ENCODE data around the gene PBX4.
"Not testable (repeated sequence)": the region's sequence is repeated elsewhere in the genome, so short reads cannot be mapped to it uniquely, and the experiment has no call there.

Gene PBX4, protein sequence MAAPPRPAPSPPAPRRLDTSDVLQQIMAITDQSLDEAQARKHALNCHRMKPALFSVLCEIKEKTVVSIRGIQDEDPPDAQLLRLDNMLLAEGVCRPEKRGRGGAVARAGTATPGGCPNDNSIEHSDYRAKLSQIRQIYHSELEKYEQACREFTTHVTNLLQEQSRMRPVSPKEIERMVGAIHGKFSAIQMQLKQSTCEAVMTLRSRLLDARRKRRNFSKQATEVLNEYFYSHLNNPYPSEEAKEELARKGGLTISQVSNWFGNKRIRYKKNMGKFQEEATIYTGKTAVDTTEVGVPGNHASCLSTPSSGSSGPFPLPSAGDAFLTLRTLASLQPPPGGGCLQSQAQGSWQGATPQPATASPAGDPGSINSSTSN

DNA sequence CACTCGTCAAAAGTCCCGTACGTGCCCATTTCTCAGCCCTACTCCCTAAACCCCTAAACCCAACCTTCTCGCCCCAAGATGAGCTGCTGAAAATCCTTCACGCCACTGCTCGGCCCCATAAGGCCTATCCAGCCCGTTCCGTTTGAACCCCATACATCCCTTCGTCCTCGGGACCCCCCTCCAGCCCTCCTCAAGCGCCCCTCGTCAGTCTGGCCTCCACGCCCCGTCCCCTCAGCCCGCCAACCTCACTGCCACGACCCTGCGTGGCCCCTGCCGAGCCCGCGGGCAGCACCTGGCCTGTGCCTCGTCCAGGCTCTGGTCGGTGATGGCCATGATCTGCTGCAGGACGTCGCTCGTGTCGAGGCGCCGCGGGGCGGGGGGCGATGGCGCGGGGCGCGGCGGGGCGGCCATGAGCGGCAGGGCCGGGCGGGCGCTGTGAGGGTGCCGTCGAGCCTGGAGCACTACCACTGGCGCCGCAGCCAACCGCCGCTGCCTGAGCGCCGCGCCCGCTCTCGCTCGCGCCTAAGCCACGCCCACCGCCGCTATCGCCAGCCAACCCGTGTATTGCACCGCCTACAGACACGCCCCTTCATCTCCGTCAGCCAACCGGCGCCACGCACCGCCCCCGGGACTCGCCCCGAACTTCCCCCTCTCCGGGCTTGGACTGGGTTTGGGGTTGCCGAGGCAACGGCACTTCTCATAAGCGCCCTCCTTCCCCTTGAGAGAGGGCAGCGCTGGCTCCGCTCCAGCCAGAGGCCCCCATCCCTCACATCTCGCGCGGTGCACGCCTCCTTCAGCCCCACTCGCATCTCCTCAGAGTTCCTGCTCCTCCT is at the start of gene PBX4:
Gene PBX4, minus strand, starts transcription at position 469 of the 833 bp plus-strand sequence. Its CDS starts 58 bp downstream, at position 411.
- Histone ChIP-seq H3K9ac (ENCODE audit: low read length) (peak within 1 kb of the TSS; percentile 60), H3F3A (ENCODE audit: insufficient read depth) (no peaks in the 10 kb centered on the region), H3K4me3 (ENCODE audit: insufficient read depth, low read length, poor library complexity, severe bottlenecking) (peak within 1 kb of the TSS; percentile 64), H2AFZ (ENCODE audit: low read depth, low read length, severe bottlenecking) (peak within 1 kb of the TSS; percentile 79), H3K79me2 (ENCODE audit: insufficient read depth, low read length) (no peaks in the 10 kb centered on the region), H3K27me3 (ENCODE audit: low read length) (no peaks in the 10 kb centered on the region), H3K9me3 (ENCODE audit: insufficient read depth, low read length) (no peaks in the 10 kb centered on the region), H3K4me2 (ENCODE audit: low read depth, low read length, poor library complexity, severe bottlenecking) (peak within 1 kb of the TSS; percentile 69), H3K36me3 (ENCODE audit: low read length) (no peaks in the 10 kb centered on the region), H4K20me1 (ENCODE audit: low read depth, low read length) (no peaks in the 10 kb centered on the region), H3K27ac (ENCODE audit: low read depth, low read length) (no peak within 1 kb of the TSS), H3K9me2 (replicated peaks; ENCODE audit: insufficient read depth, low read length) (no peaks in the 10 kb centered on the region)
- TF ChIP-seq, protein P1, sequence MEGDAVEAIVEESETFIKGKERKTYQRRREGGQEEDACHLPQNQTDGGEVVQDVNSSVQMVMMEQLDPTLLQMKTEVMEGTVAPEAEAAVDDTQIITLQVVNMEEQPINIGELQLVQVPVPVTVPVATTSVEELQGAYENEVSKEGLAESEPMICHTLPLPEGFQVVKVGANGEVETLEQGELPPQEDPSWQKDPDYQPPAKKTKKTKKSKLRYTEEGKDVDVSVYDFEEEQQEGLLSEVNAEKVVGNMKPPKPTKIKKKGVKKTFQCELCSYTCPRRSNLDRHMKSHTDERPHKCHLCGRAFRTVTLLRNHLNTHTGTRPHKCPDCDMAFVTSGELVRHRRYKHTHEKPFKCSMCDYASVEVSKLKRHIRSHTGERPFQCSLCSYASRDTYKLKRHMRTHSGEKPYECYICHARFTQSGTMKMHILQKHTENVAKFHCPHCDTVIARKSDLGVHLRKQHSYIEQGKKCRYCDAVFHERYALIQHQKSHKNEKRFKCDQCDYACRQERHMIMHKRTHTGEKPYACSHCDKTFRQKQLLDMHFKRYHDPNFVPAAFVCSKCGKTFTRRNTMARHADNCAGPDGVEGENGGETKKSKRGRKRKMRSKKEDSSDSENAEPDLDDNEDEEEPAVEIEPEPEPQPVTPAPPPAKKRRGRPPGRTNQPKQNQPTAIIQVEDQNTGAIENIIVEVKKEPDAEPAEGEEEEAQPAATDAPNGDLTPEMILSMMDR (IDR thresholded peaks at IDR 0.05; ENCODE audit: insufficient read depth, low read length, poor library complexity, severe bottlenecking): no peak
- no peak for TF ChIP-seq EZH2phosphoT487 (conservative IDR thresholded peaks at IDR 0.05; ENCODE audit: low read length)

- H3K4me2 ChIP-seq (ENCODE audit: low read depth, low read length, poor library complexity, severe bottlenecking): peak overlapping the region; percentile 40
- peaks cover 40% of the 10 kb centered on the region for H3F3A ChIP-seq (ENCODE audit: insufficient read depth)
- peaks cover 43% of the 10 kb centered on the region for H3K79me2 ChIP-seq (ENCODE audit: insufficient read depth, low read length)
- H3K4me3 ChIP-seq (ENCODE audit: insufficient read depth, low read length, poor library complexity, severe bottlenecking); H3K27me3 ChIP-seq (ENCODE audit: low read length); H4K20me1 ChIP-seq (ENCODE audit: low read depth, low read length); H2AFZ ChIP-seq (ENCODE audit: low read depth, low read length, severe bottlenecking); H3K36me3 ChIP-seq (ENCODE audit: low read length); H3K9ac ChIP-seq (ENCODE audit: low read length); H3K9me3 ChIP-seq (ENCODE audit: insufficient read depth, low read length); H3K9me2 ChIP-seq (replicated peaks; ENCODE audit: insufficient read depth, low read length): not testable (repeated sequence)
- peak overlapping the region; percentile 93 for H3K27ac ChIP-seq (ENCODE audit: low read depth, low read length)
Measured at GRCh38 chr19:19665420-19665948, 47.0 kb upstream of the PBX4 start.

- H4K20me1 ChIP-seq (ENCODE audit: low read depth, low read length): no peaks in the 10 kb centered on the region
- H3K9me3 ChIP-seq (ENCODE audit: insufficient read depth, low read length): no peaks in the 10 kb centered on the region
- no peaks in the 10 kb centered on the region for H3K9me2 ChIP-seq (replicated peaks; ENCODE audit: insufficient read depth, low read length)
- H2AFZ ChIP-seq (ENCODE audit: low read depth, low read length, severe bottlenecking): no peak within 1 kb of the TSS
- H3K27me3 ChIP-seq (ENCODE audit: low read length): no peaks in the 10 kb centered on the region
- peak within 1 kb of the TSS; percentile 86 for H3K9ac ChIP-seq (ENCODE audit: low read length)
- H3K27ac ChIP-seq (ENCODE audit: low read depth, low read length): peak within 1 kb of the TSS; percentile 93
- peak within 1 kb of the TSS; percentile 56 for H3K4me3 ChIP-seq (ENCODE audit: insufficient read depth, low read length, poor library complexity, severe bottlenecking)
- peak within 1 kb of the TSS; percentile 95 for H3K4me2 ChIP-seq (ENCODE audit: low read depth, low read length, poor library complexity, severe bottlenecking)
- no peak for TF ChIP-seq EZH2phosphoT487 (conservative IDR thresholded peaks at IDR 0.05; ENCODE audit: low read length)
- TF ChIP-seq, protein P1 (IDR thresholded peaks at IDR 0.05; ENCODE audit: insufficient read depth, low read length, poor library complexity, severe bottlenecking): no peak
- H3K79me2 ChIP-seq (ENCODE audit: insufficient read depth, low read length): peaks cover 36% of the 10 kb centered on the region
- 0 out of 2 replicates have a peak, but pooled peaks cover under 1% of the 10 kb centered on the region for H3K36me3 ChIP-seq (ENCODE audit: low read length)
- H3F3A ChIP-seq (ENCODE audit: insufficient read depth): peaks cover 40% of the 10 kb centered on the region
Measured at GRCh38 chr19:19663256-19664120, 45.0 kb upstream of the PBX4 start, which contains the start of gene ATP13A1. TSS of gene ATP13A1 (minus strand) at chr19:19663676. CDS start at chr19:19663666, 10 bp downstream.
